Loucy (cell line): ENCODE data around the gene LHFPL2.

ENCODE experiments used
- EZH2phosphoT487 ChIP-seq: fragments of 200-600 bp; IDR thresholded peaks from 2 replicates; pipeline ENCODE4 v1.6.1; 2018; ENCODE audit warnings: antibody characterized with exemption, mild to moderate bottlenecking, moderate library complexity, borderline replicate concordance
- TF ChIP-seq, protein P1 (sequence below): fragments of 200-600 bp; sonication (generic); conservative IDR thresholded peaks from 2 replicates; pipeline ENCODE4 v1.5.1; 2014; ENCODE audit warnings: mild to moderate bottlenecking, antibody characterized with exemption, low read length

- TF ChIP-seq, protein P1, sequence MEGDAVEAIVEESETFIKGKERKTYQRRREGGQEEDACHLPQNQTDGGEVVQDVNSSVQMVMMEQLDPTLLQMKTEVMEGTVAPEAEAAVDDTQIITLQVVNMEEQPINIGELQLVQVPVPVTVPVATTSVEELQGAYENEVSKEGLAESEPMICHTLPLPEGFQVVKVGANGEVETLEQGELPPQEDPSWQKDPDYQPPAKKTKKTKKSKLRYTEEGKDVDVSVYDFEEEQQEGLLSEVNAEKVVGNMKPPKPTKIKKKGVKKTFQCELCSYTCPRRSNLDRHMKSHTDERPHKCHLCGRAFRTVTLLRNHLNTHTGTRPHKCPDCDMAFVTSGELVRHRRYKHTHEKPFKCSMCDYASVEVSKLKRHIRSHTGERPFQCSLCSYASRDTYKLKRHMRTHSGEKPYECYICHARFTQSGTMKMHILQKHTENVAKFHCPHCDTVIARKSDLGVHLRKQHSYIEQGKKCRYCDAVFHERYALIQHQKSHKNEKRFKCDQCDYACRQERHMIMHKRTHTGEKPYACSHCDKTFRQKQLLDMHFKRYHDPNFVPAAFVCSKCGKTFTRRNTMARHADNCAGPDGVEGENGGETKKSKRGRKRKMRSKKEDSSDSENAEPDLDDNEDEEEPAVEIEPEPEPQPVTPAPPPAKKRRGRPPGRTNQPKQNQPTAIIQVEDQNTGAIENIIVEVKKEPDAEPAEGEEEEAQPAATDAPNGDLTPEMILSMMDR = no peak
- TF ChIP-seq EZH2phosphoT487 = no peak
These were observed 77.9 kb downstream of the LHFPL2 start for GRCh38 chr5:78570646-78571045.
